Loucy (cell line): ENCODE data around the gene ARL2BP.

Experiments
- H2AFZ ChIP-seq: fragments of 200-600 bp; sonication (generic); 2 replicates; pipeline ENCODE4 v1.6.0; 2016; ENCODE audit warnings: antibody characterized with exemption, mild to moderate bottlenecking, low read length, moderate library complexity
- H3F3A ChIP-seq: fragments of 200-600 bp; 2 replicates; pipeline ENCODE4 v1.6.0; 2016; ENCODE audit warnings: antibody characterized with exemption, low read depth, mild to moderate bottlenecking
- H3K27me3 ChIP-seq: fragments of 200-600 bp; sonication (generic); 2 replicates; pipeline ENCODE4 v1.6.1; 2014; ENCODE audit warnings: low read length, mild to moderate bottlenecking; ENCODE audit not compliant: insufficient read depth, poor library complexity, severe bottlenecking
- H3K36me3 ChIP-seq: fragments of 200-600 bp; sonication (generic); 2 replicates; pipeline ENCODE4 v1.6.1; 2016; ENCODE audit warnings: low read length; ENCODE audit not compliant: insufficient read depth
- H3K4me1 ChIP-seq: fragments of 200-600 bp; sonication (generic); 2 replicates; pipeline ENCODE4 v1.5.1; 2014; ENCODE audit warnings: low read length, mild to moderate bottlenecking; ENCODE audit not compliant: insufficient read depth, poor library complexity, severe bottlenecking
- H3K4me2 ChIP-seq: fragments of 200-600 bp; sonication (generic); 2 replicates; pipeline ENCODE4 v1.6.0; 2014; ENCODE audit warnings: antibody characterized with exemption, low read length, low read depth, mild to moderate bottlenecking; ENCODE audit not compliant: poor library complexity, severe bottlenecking
- H3K4me3 ChIP-seq: fragments of 200-600 bp; sonication (generic); 2 replicates; pipeline ENCODE4 v1.5.1; 2014; ENCODE audit warnings: low read length, mild to moderate bottlenecking, mixed read lengths; ENCODE audit not compliant: poor library complexity, severe bottlenecking
- H3K79me2 ChIP-seq: fragments of 200-600 bp; sonication (generic); 2 replicates; pipeline ENCODE4 v1.6.1; 2014; ENCODE audit warnings: low read length; ENCODE audit not compliant: insufficient read depth
- H3K9ac ChIP-seq: fragments of 200-600 bp; sonication (generic); 2 replicates; pipeline ENCODE4 v1.6.0; 2014; ENCODE audit warnings: mild to moderate bottlenecking, low read depth, low read length, moderate library complexity; ENCODE audit not compliant: poor library complexity, severe bottlenecking
- H3K9me2 ChIP-seq: fragments of 200-600 bp; sonication (generic); replicated peaks from 2 replicates; pipeline ENCODE4 v1.6.1; 2016; ENCODE audit warnings: low read depth, low read length, mixed read lengths
- H3K9me3 ChIP-seq: fragments of 200-600 bp; sonication (generic); 2 replicates; pipeline ENCODE4 v1.6.1; 2014; ENCODE audit warnings: mild to moderate bottlenecking, antibody characterized with exemption, low read length, low read depth; ENCODE audit not compliant: insufficient read depth
- H4K20me1 ChIP-seq: fragments of 200-600 bp; sonication (generic); 2 replicates; pipeline ENCODE4 v1.6.0; 2014; ENCODE audit warnings: antibody characterized with exemption, low read length, mild to moderate bottlenecking; ENCODE audit not compliant: insufficient read depth, poor library complexity, severe bottlenecking
- EZH2phosphoT487 ChIP-seq: fragments of 200-600 bp; IDR thresholded peaks from 2 replicates; pipeline ENCODE4 v1.6.1; 2018; ENCODE audit warnings: antibody characterized with exemption, mild to moderate bottlenecking, moderate library complexity, borderline replicate concordance
- TF ChIP-seq, protein P1 (sequence below): fragments of 200-600 bp; sonication (generic); conservative IDR thresholded peaks from 2 replicates; pipeline ENCODE4 v1.5.1; 2014; ENCODE audit warnings: mild to moderate bottlenecking, antibody characterized with exemption, low read length

The ARL2BP gene

DNA sequence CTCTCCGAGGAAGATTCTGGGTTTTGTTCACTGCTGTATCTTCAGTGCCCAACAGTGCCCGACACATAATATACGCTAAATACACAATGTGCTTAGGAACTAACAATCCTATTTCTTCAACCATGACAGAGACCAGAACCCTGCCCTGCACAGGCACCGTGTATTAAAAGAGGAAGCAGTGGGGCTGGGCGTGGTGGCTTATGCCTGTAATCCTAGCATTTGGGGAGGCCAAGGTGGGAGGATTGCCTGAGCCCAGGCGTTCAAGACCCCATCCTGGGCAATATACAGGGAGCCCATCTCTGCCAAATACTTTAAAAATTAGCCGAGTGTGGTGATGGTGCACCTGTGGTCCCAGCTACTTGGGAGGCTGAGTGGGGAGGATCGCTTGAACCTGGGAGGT is 19.3 kb downstream of the ARL2BP start:
- Histone ChIP-seq H3F3A (no peaks in the 10 kb centered on the region), H3K27me3 (no peaks in the 10 kb centered on the region), H4K20me1 (no peaks in the 10 kb centered on the region), H3K4me2 (no peak overlapping the region), H3K9me3 (no peaks in the 10 kb centered on the region), H3K36me3 (no peaks in the 10 kb centered on the region), H2AFZ (no peak overlapping the region), H3K79me2 (no peaks in the 10 kb centered on the region), H3K4me1 (peaks cover 4% of the 10 kb centered on the region), H3K4me3 (no peak overlapping the region), H3K9me2 (no peaks in the 10 kb centered on the region), H3K9ac (no peak overlapping the region)
- no peak for TF ChIP-seq EZH2phosphoT487
- TF ChIP-seq, protein P1, sequence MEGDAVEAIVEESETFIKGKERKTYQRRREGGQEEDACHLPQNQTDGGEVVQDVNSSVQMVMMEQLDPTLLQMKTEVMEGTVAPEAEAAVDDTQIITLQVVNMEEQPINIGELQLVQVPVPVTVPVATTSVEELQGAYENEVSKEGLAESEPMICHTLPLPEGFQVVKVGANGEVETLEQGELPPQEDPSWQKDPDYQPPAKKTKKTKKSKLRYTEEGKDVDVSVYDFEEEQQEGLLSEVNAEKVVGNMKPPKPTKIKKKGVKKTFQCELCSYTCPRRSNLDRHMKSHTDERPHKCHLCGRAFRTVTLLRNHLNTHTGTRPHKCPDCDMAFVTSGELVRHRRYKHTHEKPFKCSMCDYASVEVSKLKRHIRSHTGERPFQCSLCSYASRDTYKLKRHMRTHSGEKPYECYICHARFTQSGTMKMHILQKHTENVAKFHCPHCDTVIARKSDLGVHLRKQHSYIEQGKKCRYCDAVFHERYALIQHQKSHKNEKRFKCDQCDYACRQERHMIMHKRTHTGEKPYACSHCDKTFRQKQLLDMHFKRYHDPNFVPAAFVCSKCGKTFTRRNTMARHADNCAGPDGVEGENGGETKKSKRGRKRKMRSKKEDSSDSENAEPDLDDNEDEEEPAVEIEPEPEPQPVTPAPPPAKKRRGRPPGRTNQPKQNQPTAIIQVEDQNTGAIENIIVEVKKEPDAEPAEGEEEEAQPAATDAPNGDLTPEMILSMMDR, result no peak

DNA sequence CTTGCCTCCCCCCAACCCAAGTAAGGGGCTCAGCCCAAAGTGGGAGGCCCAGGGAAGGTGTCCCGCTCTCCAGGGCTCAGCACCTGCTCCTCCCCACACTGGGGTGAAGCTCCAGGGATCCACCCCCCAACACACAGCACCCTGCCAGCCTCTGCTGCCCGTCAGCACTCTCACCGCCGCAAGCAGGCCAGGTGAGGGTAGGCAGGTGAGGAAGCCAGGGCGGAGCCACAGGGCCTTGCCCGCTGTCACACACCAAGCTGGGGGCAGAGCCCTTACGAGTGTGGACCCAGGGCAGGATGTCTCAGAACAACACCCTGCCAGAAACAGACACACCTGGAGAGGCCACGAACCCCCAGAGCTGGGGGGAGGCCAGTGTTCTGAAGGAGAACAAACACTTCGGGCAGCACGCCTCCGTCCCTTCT is 19.9 kb downstream of the ARL2BP start:
- no peak for TF ChIP-seq EZH2phosphoT487
- TF ChIP-seq, protein P1, result no peak
- H2AFZ ChIP-seq, result no peak overlapping the region
- no peak overlapping the region for H3K4me3 ChIP-seq
- no peaks in the 10 kb centered on the region for H3K9me3 ChIP-seq
- no peaks in the 10 kb centered on the region for H3K27me3 ChIP-seq
- H4K20me1 ChIP-seq, result no peaks in the 10 kb centered on the region
- H3K36me3 ChIP-seq, result no peaks in the 10 kb centered on the region
- H3K4me2 ChIP-seq, result no peak overlapping the region
- H3K79me2 ChIP-seq, result no peaks in the 10 kb centered on the region
- peaks cover 4% of the 10 kb centered on the region for H3K4me1 ChIP-seq
- H3F3A ChIP-seq, result no peaks in the 10 kb centered on the region
- H3K9ac ChIP-seq, result no peak overlapping the region
- no peaks in the 10 kb centered on the region for H3K9me2 ChIP-seq

DNA sequence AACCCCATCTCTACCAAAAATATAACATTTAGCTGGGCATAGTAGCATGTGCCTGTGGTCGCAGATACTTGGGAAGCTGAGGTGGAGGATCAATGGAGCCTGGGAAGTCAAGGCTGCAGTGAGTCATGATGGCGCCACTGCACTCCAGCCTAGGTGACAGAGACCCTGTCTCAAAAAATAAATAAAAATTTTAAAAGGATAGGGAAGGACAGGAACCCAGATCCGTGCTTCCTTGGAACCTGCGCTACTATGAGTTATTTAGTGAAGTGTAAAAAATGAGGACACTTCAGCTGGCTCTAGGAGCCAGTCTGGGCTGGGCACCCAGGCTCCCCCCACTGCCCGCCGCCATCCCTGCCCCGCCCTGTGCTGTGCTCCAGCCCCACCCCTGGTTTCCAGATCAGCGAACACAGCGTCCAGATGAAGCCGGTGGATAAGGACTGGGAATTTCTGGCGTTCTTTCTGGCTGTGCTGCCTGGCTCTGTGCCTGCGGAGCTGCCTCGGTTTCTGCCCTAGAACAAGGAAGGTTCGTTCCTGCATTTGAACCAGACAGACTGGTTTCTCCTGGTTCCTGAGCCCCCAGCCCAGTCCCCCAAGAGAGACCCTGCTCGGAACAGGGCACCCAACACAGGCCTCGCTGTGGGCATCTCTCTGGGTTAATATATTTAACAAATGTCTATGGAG is 20.9 kb downstream of the ARL2BP start:
- no peaks in the 10 kb centered on the region for H3K36me3 ChIP-seq
- peak overlapping the region; percentile 19 for H3K4me2 ChIP-seq

More for the DNA sequence above, 20.9 kb downstream of the ARL2BP start:
- no peaks in the 10 kb centered on the region for H4K20me1 ChIP-seq
- H3K4me1 ChIP-seq, result peaks cover 4% of the 10 kb centered on the region
- no peaks in the 10 kb centered on the region for H3K79me2 ChIP-seq
- no peaks in the 10 kb centered on the region for H3K9me2 ChIP-seq
- no peak for TF ChIP-seq EZH2phosphoT487
- TF ChIP-seq, protein P1, result no peak
- no peaks in the 10 kb centered on the region for H3K27me3 ChIP-seq
- H2AFZ ChIP-seq, result peak overlapping the region; percentile 49; the same call in 1 of the 2 replicates
- H3K9ac ChIP-seq, result no peak overlapping the region
- H3F3A ChIP-seq, result no peaks in the 10 kb centered on the region
- H3K9me3 ChIP-seq, result no peaks in the 10 kb centered on the region
- no peak overlapping the region for H3K4me3 ChIP-seq
